ENCODE results near the gene LIN9. TPM values are rescaled to one million over a fixed set of nuclear protein-coding genes. Genes with fewer than 3 reads are reported as not detected.

LIN9 gene
- total and polyA plus RNA-seq, 2 experiments from 2014 or later = 11.8 to 16.9 TPM

- no peaks in the 10 kb centered on the region for H3K79me2 ChIP-seq (replicated peaks; ENCODE audit: insufficient read depth)
- ATAC-seq (no peak), DNase-seq (ENCODE audit: low spot score) (no peak)
- H3F3A ChIP-seq (replicated peaks; ENCODE audit: low read depth) = no peaks in the 10 kb centered on the region
- H2AFZ ChIP-seq = no peak overlapping the region
- no peaks in the 10 kb centered on the region for H3K27me3 ChIP-seq (ENCODE audit: insufficient read depth)
- Mint-ChIP-seq H3K27ac (no peak overlapping the region), H3K9me3 (no peaks in the 10 kb centered on the region), H3K4me3 (no peak overlapping the region), H3K4me1 (peaks cover 4% of the 10 kb centered on the region; the same call in 2 of the 3 replicates), H3K27me3 (ENCODE audit: insufficient read depth, low read depth, poor library complexity) (peaks cover 7% of the 10 kb centered on the region), H3K36me3 (ENCODE audit: low read depth) (no peaks in the 10 kb centered on the region)
- H3K4me1 ChIP-seq (ENCODE audit: insufficient read depth) = no peaks in the 10 kb centered on the region
- TF ChIP-seq, protein P1, sequence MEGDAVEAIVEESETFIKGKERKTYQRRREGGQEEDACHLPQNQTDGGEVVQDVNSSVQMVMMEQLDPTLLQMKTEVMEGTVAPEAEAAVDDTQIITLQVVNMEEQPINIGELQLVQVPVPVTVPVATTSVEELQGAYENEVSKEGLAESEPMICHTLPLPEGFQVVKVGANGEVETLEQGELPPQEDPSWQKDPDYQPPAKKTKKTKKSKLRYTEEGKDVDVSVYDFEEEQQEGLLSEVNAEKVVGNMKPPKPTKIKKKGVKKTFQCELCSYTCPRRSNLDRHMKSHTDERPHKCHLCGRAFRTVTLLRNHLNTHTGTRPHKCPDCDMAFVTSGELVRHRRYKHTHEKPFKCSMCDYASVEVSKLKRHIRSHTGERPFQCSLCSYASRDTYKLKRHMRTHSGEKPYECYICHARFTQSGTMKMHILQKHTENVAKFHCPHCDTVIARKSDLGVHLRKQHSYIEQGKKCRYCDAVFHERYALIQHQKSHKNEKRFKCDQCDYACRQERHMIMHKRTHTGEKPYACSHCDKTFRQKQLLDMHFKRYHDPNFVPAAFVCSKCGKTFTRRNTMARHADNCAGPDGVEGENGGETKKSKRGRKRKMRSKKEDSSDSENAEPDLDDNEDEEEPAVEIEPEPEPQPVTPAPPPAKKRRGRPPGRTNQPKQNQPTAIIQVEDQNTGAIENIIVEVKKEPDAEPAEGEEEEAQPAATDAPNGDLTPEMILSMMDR (conservative IDR thresholded peaks at IDR 0.05; ENCODE audit: low read depth in 2 of 2) = no peak
- no peak for TF ChIP-seq EZH2phosphoT487 (IDR thresholded peaks at IDR 0.05; ENCODE audit: unreplicated experiment)
- TF ChIP-seq, protein P2, sequence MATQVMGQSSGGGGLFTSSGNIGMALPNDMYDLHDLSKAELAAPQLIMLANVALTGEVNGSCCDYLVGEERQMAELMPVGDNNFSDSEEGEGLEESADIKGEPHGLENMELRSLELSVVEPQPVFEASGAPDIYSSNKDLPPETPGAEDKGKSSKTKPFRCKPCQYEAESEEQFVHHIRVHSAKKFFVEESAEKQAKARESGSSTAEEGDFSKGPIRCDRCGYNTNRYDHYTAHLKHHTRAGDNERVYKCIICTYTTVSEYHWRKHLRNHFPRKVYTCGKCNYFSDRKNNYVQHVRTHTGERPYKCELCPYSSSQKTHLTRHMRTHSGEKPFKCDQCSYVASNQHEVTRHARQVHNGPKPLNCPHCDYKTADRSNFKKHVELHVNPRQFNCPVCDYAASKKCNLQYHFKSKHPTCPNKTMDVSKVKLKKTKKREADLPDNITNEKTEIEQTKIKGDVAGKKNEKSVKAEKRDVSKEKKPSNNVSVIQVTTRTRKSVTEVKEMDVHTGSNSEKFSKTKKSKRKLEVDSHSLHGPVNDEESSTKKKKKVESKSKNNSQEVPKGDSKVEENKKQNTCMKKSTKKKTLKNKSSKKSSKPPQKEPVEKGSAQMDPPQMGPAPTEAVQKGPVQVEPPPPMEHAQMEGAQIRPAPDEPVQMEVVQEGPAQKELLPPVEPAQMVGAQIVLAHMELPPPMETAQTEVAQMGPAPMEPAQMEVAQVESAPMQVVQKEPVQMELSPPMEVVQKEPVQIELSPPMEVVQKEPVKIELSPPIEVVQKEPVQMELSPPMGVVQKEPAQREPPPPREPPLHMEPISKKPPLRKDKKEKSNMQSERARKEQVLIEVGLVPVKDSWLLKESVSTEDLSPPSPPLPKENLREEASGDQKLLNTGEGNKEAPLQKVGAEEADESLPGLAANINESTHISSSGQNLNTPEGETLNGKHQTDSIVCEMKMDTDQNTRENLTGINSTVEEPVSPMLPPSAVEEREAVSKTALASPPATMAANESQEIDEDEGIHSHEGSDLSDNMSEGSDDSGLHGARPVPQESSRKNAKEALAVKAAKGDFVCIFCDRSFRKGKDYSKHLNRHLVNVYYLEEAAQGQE (IDR thresholded peaks at IDR 0.05; ENCODE audit: unreplicated experiment) = no peak
- TF ChIP-seq CREB1 (CRISPR knock-in tag; IDR thresholded peaks at IDR 0.05; ENCODE audit: low read depth) = no peak
- TF ChIP-seq ZNF462 (CRISPR knock-in tag; IDR thresholded peaks at IDR 0.05) = no peak
- no peak for TF ChIP-seq ZNF114 (CRISPR knock-in tag; IDR thresholded peaks at IDR 0.05)
- TF ChIP-seq NANOG (IDR thresholded peaks at IDR 0.05; ENCODE audit: borderline replicate concordance) = no peak
- TF ChIP-seq ZNF331 (CRISPR knock-in tag; IDR thresholded peaks at IDR 0.05; ENCODE audit: low read depth) = no peak
- TF ChIP-seq STAT1 (IDR thresholded peaks at IDR 0.05; ENCODE audit: unreplicated experiment) = no peak
- TF ChIP-seq POLR2AphosphoS5 (IDR thresholded peaks at IDR 0.05; ENCODE audit: low read depth) = no peak
- no peak for TF ChIP-seq EZH2 (IDR thresholded peaks at IDR 0.05; ENCODE audit: low read depth, unreplicated experiment)
- no peak for TF ChIP-seq JUNB (IDR thresholded peaks at IDR 0.05; ENCODE audit: unreplicated experiment)
- TF ChIP-seq, protein P3, sequence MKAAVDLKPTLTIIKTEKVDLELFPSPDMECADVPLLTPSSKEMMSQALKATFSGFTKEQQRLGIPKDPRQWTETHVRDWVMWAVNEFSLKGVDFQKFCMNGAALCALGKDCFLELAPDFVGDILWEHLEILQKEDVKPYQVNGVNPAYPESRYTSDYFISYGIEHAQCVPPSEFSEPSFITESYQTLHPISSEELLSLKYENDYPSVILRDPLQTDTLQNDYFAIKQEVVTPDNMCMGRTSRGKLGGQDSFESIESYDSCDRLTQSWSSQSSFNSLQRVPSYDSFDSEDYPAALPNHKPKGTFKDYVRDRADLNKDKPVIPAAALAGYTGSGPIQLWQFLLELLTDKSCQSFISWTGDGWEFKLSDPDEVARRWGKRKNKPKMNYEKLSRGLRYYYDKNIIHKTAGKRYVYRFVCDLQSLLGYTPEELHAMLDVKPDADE (IDR thresholded peaks at IDR 0.05) = no peak
- H3K27ac ChIP-seq (ENCODE audit: low read depth) = no peak overlapping the region
- no peak overlapping the region for H3K4me2 ChIP-seq
- no peaks in the 10 kb centered on the region for H4K20me1 ChIP-seq (replicated peaks; ENCODE audit: insufficient read depth)
- no peak overlapping the region for H3K4me3 ChIP-seq
- H3K9me2 ChIP-seq (ENCODE audit: insufficient read depth) = no peaks in the 10 kb centered on the region
- no peaks in the 10 kb centered on the region for H3K36me3 ChIP-seq (ENCODE audit: insufficient read depth)
Measured at GRCh38 chr1:226329237-226329636, 20.3 kb upstream of the LIN9 start.

Data from GM23338 (cell line).